ENCODE data around the gene GSE1.

- TF ChIP-seq CTCF (IDR thresholded peaks at IDR 0.05; ENCODE audit: low read depth, low read length) (no peak), POLR2A (IDR thresholded peaks at IDR 0.05; ENCODE audit: extremely low read depth, insufficient read length) (no peak), MYC (IDR thresholded peaks at IDR 0.05; ENCODE audit: low read depth, low read length) (no peak)
Measured at GRCh38 chr16:85605051-85605911, 7.8 kb upstream of the GSE1 start.

Measured in NB4 (cell line).